RCC 7860 (cell line): ENCODE measurements around the gene IL12RB2.

Experiments used
- DNase-seq: peaks from one replicate; pipeline ENCODE4 v3.0.0-alpha.2; 2015; ENCODE audit warnings: low spot score
- FAIRE-seq: peaks from 2 replicates; lab custom pipeline; 2012; peaks lifted over from hg19 to GRCh38; lab: Jason Lieb, UNC

Gene IL12RB2, protein sequence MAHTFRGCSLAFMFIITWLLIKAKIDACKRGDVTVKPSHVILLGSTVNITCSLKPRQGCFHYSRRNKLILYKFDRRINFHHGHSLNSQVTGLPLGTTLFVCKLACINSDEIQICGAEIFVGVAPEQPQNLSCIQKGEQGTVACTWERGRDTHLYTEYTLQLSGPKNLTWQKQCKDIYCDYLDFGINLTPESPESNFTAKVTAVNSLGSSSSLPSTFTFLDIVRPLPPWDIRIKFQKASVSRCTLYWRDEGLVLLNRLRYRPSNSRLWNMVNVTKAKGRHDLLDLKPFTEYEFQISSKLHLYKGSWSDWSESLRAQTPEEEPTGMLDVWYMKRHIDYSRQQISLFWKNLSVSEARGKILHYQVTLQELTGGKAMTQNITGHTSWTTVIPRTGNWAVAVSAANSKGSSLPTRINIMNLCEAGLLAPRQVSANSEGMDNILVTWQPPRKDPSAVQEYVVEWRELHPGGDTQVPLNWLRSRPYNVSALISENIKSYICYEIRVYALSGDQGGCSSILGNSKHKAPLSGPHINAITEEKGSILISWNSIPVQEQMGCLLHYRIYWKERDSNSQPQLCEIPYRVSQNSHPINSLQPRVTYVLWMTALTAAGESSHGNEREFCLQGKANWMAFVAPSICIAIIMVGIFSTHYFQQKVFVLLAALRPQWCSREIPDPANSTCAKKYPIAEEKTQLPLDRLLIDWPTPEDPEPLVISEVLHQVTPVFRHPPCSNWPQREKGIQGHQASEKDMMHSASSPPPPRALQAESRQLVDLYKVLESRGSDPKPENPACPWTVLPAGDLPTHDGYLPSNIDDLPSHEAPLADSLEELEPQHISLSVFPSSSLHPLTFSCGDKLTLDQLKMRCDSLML

DNA sequence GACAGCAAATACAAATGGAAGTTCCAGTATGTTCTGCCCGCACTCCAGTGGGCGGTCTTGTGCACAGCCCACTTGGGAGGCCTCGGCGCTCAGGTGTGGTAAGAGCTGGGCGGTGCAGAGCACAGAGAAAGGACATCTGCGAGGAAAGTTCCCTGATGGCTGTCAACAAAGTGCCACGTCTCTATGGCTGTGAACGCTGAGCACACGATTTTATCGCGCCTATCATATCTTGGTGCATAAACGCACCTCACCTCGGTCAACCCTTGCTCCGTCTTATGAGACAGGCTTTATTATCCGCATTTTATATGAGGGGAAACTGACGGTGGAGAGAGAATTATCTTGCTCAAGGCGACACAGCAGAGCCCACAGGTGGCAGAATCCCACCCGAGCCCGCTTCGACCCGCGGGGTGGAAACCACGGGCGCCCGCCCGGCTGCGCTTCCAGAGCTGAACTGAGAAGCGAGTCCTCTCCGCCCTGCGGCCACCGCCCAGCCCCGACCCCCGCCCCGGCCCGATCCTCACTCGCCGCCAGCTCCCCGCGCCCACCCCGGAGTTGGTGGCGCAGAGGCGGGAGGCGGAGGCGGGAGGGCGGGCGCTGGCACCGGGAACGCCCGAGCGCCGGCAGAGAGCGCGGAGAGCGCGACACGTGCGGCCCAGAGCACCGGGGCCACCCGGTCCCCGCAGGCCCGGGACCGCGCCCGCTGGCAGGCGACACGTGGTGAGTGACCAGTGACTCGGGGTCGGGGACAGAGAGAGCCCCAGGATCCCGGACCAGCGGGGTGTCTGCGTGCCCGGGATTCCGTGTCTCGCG, at the start of gene IL12RB2:
Gene IL12RB2, plus strand, starts transcription at position 623 of the 810 bp plus-strand sequence. CDS start 12,496 bp downstream, outside the sequence.
- no peak for FAIRE-seq
- no peak for DNase-seq

DNA sequence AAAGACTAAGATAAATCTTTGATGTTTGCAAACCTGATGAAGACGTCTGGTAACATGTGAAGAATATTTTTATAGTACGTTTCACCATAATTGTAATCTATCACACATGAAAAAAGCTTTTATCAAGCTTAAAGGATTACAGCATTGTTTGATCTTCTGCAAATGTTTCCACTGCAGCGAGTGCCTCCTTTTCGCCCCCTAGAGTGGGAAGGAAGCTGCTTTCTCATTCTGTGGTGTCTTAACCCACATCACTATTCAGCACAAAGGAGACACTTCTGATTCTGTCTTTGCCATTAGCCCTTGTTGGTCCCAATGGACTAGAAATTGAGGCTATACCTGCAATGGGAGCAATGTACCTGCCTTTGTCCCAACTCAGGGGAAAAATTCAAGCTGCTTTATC, 46.0 kb upstream of the IL12RB2 start:
- no peak for DNase-seq
- no peak for FAIRE-seq

DNA sequence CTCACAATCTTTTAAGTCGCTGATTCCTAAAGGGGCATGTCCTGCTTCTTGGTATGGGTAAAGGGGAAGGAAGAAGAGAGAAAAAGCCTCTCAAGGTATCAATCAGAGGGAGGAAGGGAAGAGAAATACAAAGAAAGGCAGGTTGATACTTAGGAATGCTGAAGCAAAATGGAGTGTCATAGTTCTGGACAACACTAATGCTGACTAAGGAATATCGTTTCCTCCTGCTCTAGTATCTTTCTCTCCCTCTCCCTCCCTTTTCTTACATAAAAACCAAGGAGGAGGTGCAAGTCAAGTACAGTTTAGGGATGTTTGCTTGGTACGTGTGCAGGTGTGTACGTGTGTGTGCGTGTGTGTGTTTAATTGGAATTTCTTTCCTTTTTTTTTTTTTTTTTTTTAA, 44.9 kb upstream of the IL12RB2 start:
- FAIRE-seq (no peak), DNase-seq (no peak)

DNA sequence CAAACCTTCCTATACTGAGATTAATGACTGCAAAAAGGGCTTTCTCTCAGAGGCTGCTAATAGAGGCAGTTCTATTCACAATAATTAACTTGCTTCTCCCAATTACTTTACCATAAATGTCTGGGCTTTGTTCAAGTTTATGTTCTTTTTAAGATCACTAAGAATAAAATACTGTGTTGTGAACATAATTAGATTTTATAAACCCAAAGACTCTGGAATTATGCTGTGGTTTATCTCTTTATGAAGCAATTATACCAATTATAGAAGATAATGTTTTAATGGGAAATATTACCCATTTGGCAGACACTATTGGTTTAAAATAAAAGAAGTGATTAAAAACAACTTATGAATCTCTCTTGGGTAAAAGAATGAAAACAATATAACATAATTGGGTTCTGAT, 43.5 kb upstream of the IL12RB2 start:
- DNase-seq (no peak), FAIRE-seq (no peak)

GRCh38 chr1:67264899-67265298, 42.8 kb upstream of the IL12RB2 start:
- no peak for DNase-seq
- no peak for FAIRE-seq

DNA sequence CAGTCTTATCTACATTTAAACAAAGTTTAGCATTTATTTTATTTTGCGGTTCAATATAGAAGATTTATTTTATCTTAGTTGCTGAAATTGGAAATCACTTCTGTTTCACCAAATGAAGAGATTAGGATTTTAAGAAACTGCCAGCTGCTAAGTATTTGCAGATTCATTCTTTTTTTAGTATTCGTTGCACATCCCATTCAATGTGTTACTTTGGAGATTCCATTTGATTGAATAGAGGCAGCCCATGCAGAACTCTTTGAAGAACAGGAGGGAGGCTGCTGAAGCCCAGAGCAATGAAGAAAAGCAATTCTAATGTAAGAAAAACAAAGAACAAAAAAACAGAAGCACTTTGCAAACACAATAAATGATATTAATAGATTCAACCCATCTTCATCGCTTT, 38.6 kb upstream of the IL12RB2 start:
- FAIRE-seq (no peak), DNase-seq (no peak)

DNA sequence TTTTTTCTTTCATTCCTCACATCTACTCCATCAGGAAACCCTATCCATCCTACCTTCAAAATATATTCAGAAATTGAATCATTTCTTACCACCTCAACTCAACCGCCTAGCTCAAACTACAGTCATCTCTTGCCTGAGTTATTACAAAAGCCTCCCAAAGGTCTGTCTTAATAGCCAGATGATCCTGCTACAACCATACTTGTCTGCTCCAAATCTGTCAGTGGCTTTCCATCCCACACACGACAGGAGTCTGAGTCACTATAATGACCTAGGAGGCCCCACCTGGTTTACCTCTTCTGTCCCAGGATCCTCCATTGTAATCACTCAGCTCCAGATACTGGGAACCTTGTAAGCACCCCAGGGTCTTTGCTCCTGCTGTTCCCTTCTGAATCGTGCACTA, 37.1 kb upstream of the IL12RB2 start:
- DNase-seq: no peak
- no peak for FAIRE-seq

DNA sequence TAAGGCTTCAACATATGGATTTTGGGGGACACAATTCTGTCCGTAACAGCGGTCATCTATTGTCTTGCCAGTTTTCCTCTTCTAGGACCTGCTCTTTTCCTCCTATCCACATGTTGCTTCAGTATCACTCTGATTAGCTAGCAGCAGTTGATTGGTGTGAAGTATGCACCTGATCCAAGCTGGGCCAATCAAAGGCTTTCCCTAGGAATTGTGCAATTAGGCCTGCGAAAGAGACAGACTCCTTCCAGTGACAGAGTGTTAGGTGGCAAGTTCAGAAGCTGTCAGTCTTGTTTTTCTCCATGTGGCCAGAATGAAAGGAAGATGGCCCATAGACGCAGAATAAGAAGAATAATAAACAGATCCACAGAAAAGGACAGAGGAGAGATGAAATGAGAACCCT, 34.1 kb upstream of the IL12RB2 start:
- DNase-seq (no peak), FAIRE-seq (no peak)

DNA sequence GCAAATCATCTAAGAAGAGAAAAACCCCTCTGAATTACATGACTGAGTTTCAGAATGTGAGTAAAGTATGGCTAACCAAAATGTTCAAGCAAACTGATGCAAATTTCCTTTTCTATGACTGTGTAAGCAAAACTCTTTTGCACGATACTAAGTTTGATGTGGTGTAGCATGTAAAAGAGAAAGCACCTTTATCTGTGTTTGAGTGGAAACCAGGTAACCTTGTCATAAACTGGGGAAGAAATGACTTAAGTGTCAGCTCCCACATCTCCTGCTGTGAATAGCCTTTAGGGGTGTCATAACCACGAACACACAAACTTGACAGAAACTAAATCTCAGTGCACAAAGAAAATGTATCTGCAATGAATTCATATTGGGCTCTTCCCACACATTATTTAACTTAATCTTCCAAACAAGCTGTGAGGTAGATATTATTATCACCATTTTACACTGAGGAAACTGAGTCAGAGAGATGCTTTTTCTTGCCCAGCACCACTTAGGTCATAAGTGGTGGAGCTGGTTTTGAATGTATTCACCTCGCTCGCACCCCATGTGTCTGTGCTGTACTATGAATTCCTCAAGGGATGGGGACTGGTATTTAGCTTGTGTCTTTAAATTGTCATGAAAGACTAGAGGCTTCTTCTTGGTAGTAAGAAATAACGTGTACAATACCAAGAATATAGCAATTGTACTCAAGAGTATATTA, 32.9 kb upstream of the IL12RB2 start:
- FAIRE-seq: no peak
- no peak for DNase-seq

DNA sequence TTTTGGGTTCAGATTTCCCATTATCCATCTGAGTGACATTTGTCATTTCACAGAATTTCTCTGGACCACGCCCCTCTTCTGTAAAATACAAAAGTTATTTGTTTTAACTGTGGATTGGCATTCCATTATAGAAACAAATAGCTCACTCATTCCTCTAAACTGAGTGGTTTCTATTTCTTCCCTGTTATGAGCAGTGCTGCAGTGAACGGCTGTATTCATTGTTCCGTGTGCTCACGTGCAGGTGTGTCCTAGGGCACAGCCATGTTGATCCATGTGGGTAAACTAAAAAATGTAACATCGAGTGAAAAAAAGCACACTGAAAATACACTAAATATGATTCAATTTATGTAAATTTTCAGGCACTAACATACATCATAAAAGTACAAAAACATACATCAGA, 27.0 kb upstream of the IL12RB2 start:
- no peak for FAIRE-seq
- DNase-seq: no peak

- no peak for FAIRE-seq
Measured at GRCh38 chr1:67281244-67281643, 26.4 kb upstream of the IL12RB2 start.

GRCh38 chr1:67285780-67286488, 21.7 kb upstream of the IL12RB2 start:
- no peak for DNase-seq
- FAIRE-seq: no peak

More at GRCh38 chr1:67281244-67281643, 26.4 kb upstream of the IL12RB2 start:
- DNase-seq: no peak

DNA sequence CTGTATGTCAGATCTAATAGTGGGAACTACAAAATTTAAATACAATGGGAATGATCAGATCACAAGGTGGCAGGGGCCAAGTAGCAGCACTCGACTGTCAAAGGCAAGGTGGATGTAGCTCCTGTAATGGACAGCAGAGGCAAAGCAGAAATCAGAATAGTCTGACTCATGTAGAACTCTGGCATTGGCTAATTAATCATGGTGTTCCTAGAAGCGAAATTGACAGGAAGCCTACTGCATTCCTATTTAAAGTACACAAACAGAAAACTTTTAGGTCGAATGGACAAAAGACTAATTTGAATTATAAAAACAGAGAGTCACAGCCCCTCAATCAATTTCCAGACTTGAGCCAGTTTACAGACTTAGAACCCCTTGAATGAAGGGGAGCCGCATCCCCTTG, 17.4 kb upstream of the IL12RB2 start:
- FAIRE-seq (no peak), DNase-seq (no peak)

DNA sequence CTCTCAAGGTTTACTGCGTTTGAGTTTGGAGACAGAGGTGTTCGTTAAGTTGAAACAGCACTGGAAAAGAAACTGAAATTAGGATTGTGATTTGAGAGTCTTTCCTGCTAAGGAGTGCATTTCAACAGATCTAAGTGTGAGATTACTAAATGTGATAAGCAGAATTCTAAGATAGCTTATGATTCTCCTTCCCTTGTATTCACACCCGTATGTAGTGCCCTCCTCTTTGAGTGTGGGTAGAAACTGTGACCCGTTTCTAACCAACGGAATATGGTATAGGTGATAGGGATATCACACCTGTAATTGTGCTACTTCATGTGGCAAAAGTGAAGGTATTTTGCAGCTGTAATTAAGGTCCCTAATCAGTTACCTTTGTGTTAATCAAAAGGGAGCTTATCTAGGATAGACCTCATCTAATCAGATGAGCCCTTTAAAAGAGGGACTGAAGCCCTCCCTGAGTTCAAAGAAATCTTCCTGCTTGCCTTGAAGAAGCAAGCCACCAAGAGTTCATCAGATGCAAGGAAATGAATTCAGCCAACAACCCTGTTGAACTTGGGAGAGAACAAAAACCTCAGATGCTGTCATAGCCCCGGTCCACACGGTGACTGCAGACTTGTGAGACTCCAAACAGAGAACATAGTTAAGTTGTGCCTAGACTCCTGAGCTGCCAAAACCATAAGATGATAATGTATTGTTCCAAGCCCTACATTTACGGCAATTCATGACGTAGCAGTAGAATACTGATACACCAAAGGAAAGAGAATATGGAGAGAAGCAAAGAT, 12.6 kb upstream of the IL12RB2 start:
- no peak for FAIRE-seq

DNA sequence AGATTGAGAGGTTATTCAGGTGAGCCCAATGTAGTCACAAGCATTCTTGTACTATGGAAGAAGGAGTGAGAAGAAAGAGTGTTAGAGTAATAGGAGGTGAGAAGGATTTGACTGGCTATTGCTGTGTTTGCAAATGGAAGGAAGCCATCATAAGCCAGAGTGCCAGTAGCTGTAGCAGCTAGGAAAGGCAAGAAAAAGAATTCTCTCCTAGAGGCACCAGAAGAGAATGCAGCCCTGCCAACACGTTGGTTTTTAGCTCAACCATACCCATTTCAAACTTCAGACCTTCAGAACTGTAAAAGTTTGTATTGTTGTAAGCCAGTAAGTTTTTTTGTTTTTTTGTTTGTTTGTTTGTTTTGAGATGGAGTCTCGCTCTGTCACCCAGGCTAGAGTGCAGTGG, 8.9 kb upstream of the IL12RB2 start:
- DNase-seq: no peak
- no peak for FAIRE-seq

More for the DNA sequence above, 12.6 kb upstream of the IL12RB2 start:
- no peak for DNase-seq

- no peak for FAIRE-seq
- DNase-seq: no peak
Measured at GRCh38 chr1:67299296-67299695, 8.4 kb upstream of the IL12RB2 start.

- no peak for DNase-seq
- FAIRE-seq: no peak
Measured at GRCh38 chr1:67300561-67300960, 7.1 kb upstream of the IL12RB2 start.

GRCh38 chr1:67304023-67304422, 3.6 kb upstream of the IL12RB2 start:
- FAIRE-seq: no peak
- no peak for DNase-seq

DNA sequence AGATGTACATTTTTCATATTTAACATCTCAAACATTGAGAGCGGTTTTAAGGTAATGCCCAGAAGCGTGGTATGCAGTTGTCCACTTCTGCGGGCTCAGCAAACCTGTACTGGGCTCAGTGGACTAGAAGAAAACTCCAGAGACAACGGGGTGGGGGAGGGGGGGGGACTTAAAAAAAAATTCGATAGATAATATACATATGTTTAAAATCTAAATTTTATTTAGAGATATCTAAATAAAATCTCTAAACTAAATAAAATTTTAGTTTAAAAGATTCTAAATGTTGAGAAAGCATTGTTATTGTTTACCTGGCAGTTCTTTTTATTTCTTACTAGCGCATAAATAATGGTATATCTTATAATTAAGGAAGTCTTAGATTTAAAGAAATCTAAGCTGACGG, 1.1 kb upstream of the IL12RB2 start:
- FAIRE-seq: no peak
- no peak for DNase-seq
